ENCODE results near the gene DHX8.

Gene DHX8

DNA sequence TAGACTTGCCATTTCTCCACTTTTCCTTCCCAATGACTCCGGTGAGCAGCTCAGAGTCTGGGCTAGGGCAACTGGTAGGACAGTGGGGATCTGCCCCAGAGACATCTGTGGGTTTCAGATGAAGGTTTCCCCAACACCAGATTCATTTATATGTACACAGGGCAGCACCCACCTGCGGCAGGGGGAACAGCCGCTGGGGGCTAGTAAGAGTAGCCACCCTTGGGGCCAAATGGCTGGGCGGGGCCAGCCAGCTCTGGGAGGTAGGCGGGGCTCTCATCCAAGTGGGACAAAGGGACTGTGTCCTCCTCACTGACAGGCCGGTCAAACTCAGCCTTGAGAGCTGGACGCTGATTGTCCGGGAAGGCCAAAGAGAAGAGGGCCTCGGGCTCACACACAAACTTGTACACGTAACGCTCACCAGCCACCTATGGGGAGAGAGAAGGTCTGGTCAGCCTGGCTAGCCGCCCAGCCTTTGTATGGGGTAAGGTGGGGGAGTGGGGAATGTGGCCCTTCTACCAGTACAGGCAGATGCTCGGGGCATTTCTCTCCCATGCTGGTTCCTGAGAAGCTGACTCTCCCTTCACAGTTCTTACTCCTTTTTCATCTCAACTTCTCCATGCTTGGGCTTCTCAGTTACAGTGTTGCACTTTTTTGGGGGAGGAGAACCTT lies 44.7 kb downstream of the DHX8 start:
- H3K4me3 ChIP-seq (ENCODE audit: low read length), result no peak overlapping the region
- TF ChIP-seq, protein P1, sequence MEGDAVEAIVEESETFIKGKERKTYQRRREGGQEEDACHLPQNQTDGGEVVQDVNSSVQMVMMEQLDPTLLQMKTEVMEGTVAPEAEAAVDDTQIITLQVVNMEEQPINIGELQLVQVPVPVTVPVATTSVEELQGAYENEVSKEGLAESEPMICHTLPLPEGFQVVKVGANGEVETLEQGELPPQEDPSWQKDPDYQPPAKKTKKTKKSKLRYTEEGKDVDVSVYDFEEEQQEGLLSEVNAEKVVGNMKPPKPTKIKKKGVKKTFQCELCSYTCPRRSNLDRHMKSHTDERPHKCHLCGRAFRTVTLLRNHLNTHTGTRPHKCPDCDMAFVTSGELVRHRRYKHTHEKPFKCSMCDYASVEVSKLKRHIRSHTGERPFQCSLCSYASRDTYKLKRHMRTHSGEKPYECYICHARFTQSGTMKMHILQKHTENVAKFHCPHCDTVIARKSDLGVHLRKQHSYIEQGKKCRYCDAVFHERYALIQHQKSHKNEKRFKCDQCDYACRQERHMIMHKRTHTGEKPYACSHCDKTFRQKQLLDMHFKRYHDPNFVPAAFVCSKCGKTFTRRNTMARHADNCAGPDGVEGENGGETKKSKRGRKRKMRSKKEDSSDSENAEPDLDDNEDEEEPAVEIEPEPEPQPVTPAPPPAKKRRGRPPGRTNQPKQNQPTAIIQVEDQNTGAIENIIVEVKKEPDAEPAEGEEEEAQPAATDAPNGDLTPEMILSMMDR (conservative IDR thresholded peaks at IDR 0.05; ENCODE audit: low read depth, low read length), result no peak
- DNase-seq (ENCODE audit: low read depth), result no peak

DNA sequence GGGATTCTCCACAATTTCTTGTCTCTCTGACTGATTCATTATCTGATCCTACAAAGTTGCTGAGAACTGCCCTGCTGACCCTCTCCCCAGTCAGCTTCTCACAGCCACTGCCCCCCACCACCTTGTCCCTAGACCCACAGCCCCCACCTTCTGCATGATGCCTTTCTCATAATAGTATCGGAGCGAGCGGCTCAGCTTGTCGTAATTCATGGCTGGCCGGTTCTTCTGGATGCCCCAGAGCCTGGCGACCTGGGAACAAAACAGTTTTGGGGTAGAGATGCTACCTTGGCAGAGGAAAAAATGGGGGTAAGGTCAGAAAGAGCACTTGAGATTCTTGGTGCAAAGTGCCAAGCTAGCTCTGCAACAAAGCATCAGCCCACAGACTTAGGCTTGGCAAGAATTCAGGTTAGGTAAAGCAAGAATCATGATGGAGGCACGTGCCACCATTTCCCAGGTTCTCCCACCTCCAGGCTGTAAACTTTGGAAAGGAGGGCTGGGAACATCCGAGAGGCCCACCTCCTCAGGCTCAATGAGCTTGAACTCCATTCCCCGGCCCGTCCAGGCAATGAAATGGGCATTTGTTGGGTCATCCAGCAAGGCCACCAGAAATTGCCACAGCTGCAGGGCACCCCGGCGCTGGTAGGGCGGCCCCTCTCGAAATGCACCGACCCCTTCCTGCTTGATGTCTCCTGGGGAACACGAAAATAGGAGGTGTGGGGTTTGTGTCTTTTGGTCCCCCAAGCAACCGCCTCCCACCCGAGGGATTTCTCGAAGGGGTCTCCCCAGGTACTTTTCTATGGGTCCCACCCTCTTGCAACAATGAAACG lies 45.4 kb downstream of the DHX8 start:
- DNase-seq (ENCODE audit: low read depth), result no peak
- no peak overlapping the region for H3K4me3 ChIP-seq (ENCODE audit: low read length)
- TF ChIP-seq, protein P1 (conservative IDR thresholded peaks at IDR 0.05; ENCODE audit: low read depth, low read length), result no peak

- H3K4me3 ChIP-seq (ENCODE audit: low read length), result peak overlapping the region; percentile 33
- TF ChIP-seq, protein P1 (conservative IDR thresholded peaks at IDR 0.05; ENCODE audit: low read depth, low read length), result no peak
- DNase-seq (ENCODE audit: low read depth), result no peak
Measured at GRCh38 chr17:43529947-43530287, 46.1 kb downstream of the DHX8 start.

DNA sequence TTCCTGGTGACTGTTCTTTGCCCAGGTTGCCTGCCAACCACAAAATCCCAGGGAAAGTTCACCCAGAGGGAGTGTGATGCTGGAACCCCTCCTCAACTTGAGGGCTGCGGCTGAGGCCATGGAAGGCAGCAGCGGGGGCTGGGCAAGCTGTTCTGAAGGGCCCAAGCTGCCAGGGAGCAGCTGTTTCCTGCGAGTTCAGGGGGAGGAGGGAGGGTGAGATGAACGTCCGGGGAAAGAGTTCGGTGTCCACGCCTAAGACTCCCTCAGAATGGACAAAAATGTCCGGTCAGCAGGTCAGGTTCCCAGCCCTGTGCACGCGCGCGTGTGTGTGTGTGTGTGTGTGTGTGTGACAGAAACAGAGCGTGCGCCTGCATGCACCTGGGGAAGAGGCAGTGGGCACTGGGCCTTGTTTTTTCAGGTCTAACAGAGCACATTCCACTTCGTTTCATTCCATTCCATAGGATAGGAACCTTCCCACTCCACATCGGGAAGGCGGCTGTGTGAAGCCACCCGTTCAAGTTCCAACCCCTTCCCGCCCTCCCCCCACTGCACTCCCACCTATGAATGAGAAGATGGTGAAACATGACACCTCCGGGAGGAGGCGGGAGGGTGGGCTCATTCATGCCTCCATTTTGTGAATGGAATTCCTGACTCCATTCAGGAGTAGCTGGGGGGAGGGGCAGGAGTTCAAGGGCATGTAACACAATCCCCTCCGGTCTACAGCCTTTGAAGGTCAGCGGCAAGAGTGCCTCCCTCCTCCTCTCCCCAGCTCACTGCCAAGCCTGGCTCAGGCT lies 46.7 kb downstream of the DHX8 start:
- H3K4me3 ChIP-seq (ENCODE audit: low read length), result peak overlapping the region; percentile 33

DNA sequence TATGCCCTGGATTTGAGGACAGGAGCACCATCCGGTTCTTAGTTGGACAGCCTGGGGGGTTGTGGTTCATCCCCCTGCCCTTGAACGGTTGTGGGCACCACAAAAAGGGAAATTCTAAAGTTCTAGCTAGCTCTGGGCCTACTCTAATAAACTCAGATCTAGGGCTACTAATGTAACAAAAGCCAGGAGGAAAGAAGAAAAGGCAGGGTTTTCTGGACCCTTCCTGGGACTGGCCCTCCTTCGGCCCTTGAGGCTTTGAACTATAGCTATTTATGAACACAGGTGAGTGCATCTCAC lies 47.3 kb downstream of the DHX8 start:
- H3K4me3 ChIP-seq (ENCODE audit: low read length), result peak overlapping the region; percentile 0
- TF ChIP-seq, protein P1 (conservative IDR thresholded peaks at IDR 0.05; ENCODE audit: low read depth, low read length), result no peak
- DNase-seq (ENCODE audit: low read depth), result no peak

More for the DNA sequence above, 46.7 kb downstream of the DHX8 start:
- peak; percentile 79 for DNase-seq (ENCODE audit: low read depth)
- TF ChIP-seq, protein P1 (conservative IDR thresholded peaks at IDR 0.05; ENCODE audit: low read depth, low read length), result no peak

DNA sequence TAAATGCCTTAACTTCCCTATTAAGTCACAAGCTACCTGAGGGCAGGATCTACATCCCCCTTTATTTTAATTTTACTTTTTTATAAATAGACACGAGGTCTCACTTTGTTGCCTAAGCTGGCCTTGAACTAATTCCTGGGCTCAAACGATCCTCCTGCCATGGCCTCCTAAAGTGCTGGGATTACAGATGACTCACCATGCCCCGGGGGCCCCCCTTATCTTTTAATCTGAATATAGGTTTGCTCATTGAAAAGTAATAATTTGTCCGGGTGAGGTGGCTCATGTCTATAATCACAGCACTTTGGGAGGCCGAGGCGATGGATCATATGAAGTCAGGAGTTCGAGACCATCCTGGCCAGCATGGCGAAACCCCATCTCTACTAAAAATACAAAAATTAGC lies 48.2 kb downstream of the DHX8 start:
- DNase-seq (ENCODE audit: low read depth), result no peak
- H3K4me3 ChIP-seq (ENCODE audit: low read length), result no peak overlapping the region
- TF ChIP-seq, protein P1 (conservative IDR thresholded peaks at IDR 0.05; ENCODE audit: low read depth, low read length), result no peak

Measured in retinal pigment epithelial cell (primary cell).